Choroid plexus epithelial cell (primary cell): ENCODE results near the gene KCTD19.

Experiments
- DNase-seq: peaks from one replicate; pipeline ENCODE4 v3.0.0-alpha.2; 2010; ENCODE audit warnings: low read depth
- H3K4me3 ChIP-seq: 2 replicates; pipeline ENCODE4 v1.5.1; 2011; ENCODE audit warnings: low read depth, mild to moderate bottlenecking, control low read depth, low read length, moderate library complexity
- CTCF ChIP-seq: conservative IDR thresholded peaks from 2 replicates; pipeline ENCODE4 v1.5.1; 2011; ENCODE audit warnings: low read depth, mild to moderate bottlenecking, control low read depth, inconsistent platforms, low read length, moderate library complexity

KCTD19 gene

DNA sequence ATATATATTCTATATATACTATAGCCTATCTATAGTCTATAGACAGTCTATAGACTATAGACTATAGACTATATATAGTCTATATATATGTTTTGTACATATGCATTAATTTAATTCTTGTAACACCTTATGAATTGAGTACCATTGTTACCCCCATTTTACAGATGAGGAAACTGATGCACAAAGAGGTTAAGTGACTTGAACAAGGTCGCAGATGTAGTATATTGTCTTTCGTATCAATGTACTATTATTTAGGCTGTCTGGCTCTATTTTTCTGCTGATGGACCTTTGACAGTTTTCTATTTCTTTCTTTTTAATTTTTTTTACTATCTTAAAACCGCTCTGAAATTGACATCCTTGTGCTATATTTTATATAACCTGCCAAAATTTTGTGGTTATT is 14.7 kb upstream of the KCTD19 start:
- no peak overlapping the region for H3K4me3 ChIP-seq
- TF ChIP-seq CTCF: no peak
- DNase-seq: no peak

- TF ChIP-seq CTCF: peak; percentile 54
- H3K4me3 ChIP-seq: no peak overlapping the region
- peak; percentile 73 for DNase-seq
These were observed 12.9 kb upstream of the KCTD19 start for GRCh38 chr16:67339453-67339852.

DNA sequence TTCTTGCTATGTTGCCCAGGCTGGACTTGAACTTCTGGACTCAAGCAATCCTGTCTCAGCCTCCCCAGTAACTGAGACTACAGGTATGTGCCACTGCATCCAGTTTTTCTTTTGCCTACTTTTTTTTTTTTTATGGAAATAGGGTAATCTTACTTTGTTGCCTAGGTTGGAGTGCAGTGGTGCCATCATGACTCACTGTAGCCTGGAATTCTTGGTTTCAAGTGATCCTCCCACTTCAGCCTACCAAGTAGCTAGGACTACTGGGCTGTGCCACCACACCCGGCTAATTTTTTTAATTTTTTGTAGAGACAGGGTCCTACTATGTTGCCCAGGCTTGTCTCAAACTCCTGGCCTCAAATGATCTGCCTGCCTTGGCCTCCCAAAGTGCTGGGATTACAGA is 10.1 kb upstream of the KCTD19 start:
- no peak for DNase-seq
- H3K4me3 ChIP-seq: no peak overlapping the region
- no peak for TF ChIP-seq CTCF

- no peak for DNase-seq
- no peak overlapping the region for H3K4me3 ChIP-seq
- TF ChIP-seq CTCF: no peak
These were observed 9.6 kb upstream of the KCTD19 start for GRCh38 chr16:67336116-67336515.

DNA sequence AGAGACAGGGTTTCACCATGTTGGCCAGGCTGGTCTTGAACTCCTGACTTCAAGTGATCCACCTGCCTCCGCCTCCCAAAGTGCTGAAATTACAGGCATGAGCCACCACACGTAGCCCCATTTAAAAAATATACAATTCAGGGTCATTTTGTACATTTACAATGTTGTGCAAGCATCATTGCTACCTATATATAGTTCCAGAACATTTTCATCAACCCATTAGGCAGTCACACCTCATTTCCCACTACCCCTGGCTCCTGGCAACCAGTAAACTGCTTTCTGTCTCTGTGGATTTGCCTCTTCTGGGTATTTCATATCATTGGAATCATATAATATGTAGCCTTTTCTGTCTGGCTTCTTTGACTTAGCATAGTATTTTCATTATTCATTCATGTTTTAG is 6.8 kb upstream of the KCTD19 start:
- TF ChIP-seq CTCF: no peak
- no peak for DNase-seq
- H3K4me3 ChIP-seq: no peak overlapping the region

GRCh38 chr16:67329901-67330300 is 3.4 kb upstream of the KCTD19 start:
- H3K4me3 ChIP-seq: no peak overlapping the region
- TF ChIP-seq CTCF: no peak
- DNase-seq: peak; percentile 14

DNA sequence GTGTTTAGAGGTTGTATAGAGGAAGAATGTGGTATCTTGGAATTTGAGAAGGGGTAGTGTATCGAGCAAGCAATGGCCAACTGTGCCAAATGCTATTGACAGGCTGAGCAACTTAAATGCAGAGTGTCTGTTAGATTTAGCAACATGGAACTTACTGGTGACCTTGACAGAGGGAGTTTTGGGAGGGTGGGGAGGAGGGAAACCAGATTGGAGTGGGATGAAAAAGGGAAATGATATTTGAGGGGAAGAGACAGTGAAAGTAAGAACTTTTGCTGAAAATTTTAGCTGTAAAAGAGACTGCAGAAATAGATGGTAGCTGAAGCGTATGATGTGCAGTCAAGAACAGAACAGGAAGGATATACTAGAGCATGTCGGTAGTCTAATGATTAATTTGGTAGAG is 1.2 kb upstream of the KCTD19 start:
- DNase-seq: peak; percentile 11
- H3K4me3 ChIP-seq: no peak overlapping the region
- TF ChIP-seq CTCF: no peak
